ENCODE data around the gene ZC3H13. TPM values are rescaled to one million over a fixed set of nuclear protein-coding genes. Genes with fewer than 3 reads are reported as not detected.

ZC3H13 gene
- total RNA-seq, 1 experiment from 2014 or later: 61.9 TPM

DNA sequence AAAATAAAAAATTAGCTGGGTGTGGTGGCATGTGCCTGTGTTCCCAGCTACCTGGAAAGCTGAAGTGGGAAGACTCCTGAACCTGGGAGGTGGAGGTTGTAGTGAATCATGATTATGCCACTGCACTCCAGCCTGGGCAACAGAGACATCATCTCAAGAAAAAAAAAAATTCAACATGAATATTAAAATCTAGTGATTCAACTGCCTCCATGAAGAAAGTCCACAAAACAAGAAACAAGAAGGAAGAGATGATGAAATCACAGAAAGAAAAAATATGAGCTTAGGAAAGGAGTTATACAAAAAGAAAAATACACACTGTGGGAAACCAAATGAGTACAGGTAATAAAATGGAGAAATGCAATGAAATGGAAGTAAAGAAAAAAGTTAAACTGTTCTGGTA, 101.4 kb downstream of the ZC3H13 start:
- Histone ChIP-seq H2BK15ac (ENCODE audit: low read depth, low read length) (no peak overlapping the region), H3K23ac (ENCODE audit: insufficient read length, low read depth, low read length) (no peak overlapping the region), H3K4ac (ENCODE audit: low read depth, low read length) (no peak overlapping the region), H2BK20ac (ENCODE audit: low read depth, low read length, poor library complexity, severe bottlenecking) (no peak overlapping the region), H2AK5ac (ENCODE audit: insufficient read length, low read length) (no peak overlapping the region), H3K27ac (ENCODE audit: insufficient read length, low read depth, low read length) (no peak overlapping the region), H3K4me2 (ENCODE audit: insufficient read depth, insufficient read length, low read length) (no peak overlapping the region), H4K91ac (ENCODE audit: insufficient read length, low read depth, low read length) (no peak overlapping the region), H2AFZ (ENCODE audit: low read length) (no peak overlapping the region), H2BK12ac (ENCODE audit: insufficient read length, low read depth, low read length) (no peak overlapping the region), H3K9me3 (ENCODE audit: control insufficient read depth, low read depth, low read length) (no peaks in the 10 kb centered on the region), H3K9ac (ENCODE audit: extremely low read depth, insufficient read length, low read length) (no peak overlapping the region), H3K79me2 (ENCODE audit: insufficient read depth, low read length) (no peaks in the 10 kb centered on the region), H3K27me3 (ENCODE audit: insufficient read depth, low read length) (no peaks in the 10 kb centered on the region), H2BK5ac (ENCODE audit: insufficient read length, low read length) (no peak overlapping the region), H2BK120ac (ENCODE audit: low read depth, low read length, poor library complexity, severe bottlenecking) (no peak overlapping the region), H3K79me1 (ENCODE audit: insufficient read depth, low read depth, low read length, poor library complexity, severe bottlenecking) (no peaks in the 10 kb centered on the region), H4K5ac (ENCODE audit: insufficient read length, low read depth, low read length) (no peak overlapping the region), H3T11ph (ENCODE audit: low read length) (no peak overlapping the region), H3K56ac (ENCODE audit: insufficient read length, low read depth, low read length) (no peak overlapping the region), H3K14ac (ENCODE audit: insufficient read depth, low read length) (no peak overlapping the region), H4K8ac (replicated peaks; ENCODE audit: insufficient read length, low read depth, low read length) (no peak overlapping the region), H3K23me2 (ENCODE audit: insufficient read length, low read depth, low read length, poor library complexity, severe bottlenecking) (no peaks in the 10 kb centered on the region), H3K18ac (ENCODE audit: insufficient read length, low read depth, low read length) (no peak overlapping the region), H3K4me1 (ENCODE audit: insufficient read depth, low read length) (no peaks in the 10 kb centered on the region), H4K20me1 (ENCODE audit: control insufficient read depth, insufficient read depth, insufficient read length) (no peaks in the 10 kb centered on the region)
- Mint-ChIP-seq H3K27ac (no peak overlapping the region), H3K27me3 (ENCODE audit: low read depth) (no peaks in the 10 kb centered on the region), H3K4me1 (no peaks in the 10 kb centered on the region), H3K4me3 (no peak overlapping the region), H3K9me3 (no peaks in the 10 kb centered on the region), H3K36me3 (ENCODE audit: insufficient read depth in 1 of 3, low read depth in 3 of 3) (peaks cover 2 to 8% (median 8%) of the 10 kb centered on the region in 3 experiments; a peak in 6 of 7 replicates)
- TF ChIP-seq CTCF (conservative IDR thresholded peaks at IDR 0.05): no peak
- no peak for DNase-seq

All from H9 (cell line).